ENCODE results near the gene RAB5IF.
"Not testable (repeated sequence)": the region's sequence is repeated elsewhere in the genome, so short reads cannot be mapped to it uniquely, and the experiment has no call there.

- TF ChIP-seq CTCF (IDR thresholded peaks at IDR 0.05; ENCODE audit: poor library complexity, severe bottlenecking); REST (IDR thresholded peaks at IDR 0.05; ENCODE audit: borderline replicate concordance); TAF1 (IDR thresholded peaks at IDR 0.05; ENCODE audit: low read depth): not testable (repeated sequence)
Measured at GRCh38 chr20:36564078-36564725, 41.4 kb upstream of the RAB5IF start.
